Sigmoid colon (tissue), 7 donors: ENCODE results near the gene VPS18. TPM values are rescaled to one million over a fixed set of nuclear protein-coding genes. Genes with fewer than 3 reads are reported as not detected.
A peak's percentile ranks its signal among the peaks of the same experiment; 100 is the strongest.

ENCODE experiments used
- DNase-seq: peaks from one replicate; pipeline ENCODE4 v3.0.0-alpha.2; 2019
- H3K27ac ChIP-seq, 4 donors: fragments of 200-600 bp; sonication (generic); one replicate each; pipeline ENCODE4 v1.5.1; 2016 to 2019; ENCODE audit warnings: mild to moderate bottlenecking in 1 of 4
- H3K27me3 ChIP-seq, 3 donors: fragments of 200-600 bp; sonication (generic); one replicate each; pipeline ENCODE4 v1.5.1; 2019; ENCODE audit warnings: mild to moderate bottlenecking in 1 of 3
- H3K36me3 ChIP-seq, 4 donors: fragments of 200-600 bp; sonication (generic); one replicate each; pipeline ENCODE4 v1.5.1; 2016 to 2019
- H3K4me1 ChIP-seq, 4 donors: fragments of 200-600 bp; sonication (generic); one replicate each; pipeline ENCODE4 v1.5.1; 2017 to 2019
- H3K4me3 ChIP-seq, 4 donors: fragments of 200-600 bp; sonication (generic); one replicate each; pipeline ENCODE4 v1.5.1; 2017 to 2019; ENCODE audit warnings: mild to moderate bottlenecking in 2 of 4, moderate library complexity in 1 of 4
- H3K9me3 ChIP-seq, 4 donors: fragments of 200-600 bp in 3 of 4; sonication (generic) in 3 of 4; one replicate each; pipeline versions ENCODE4 v1.5.1 to v1.6.1; 2013 to 2019
- CTCF ChIP-seq, 4 experiments: fragments of 450-650 bp in 3 of 4; fragments of 200-600 bp in 1 of 4; IDR thresholded peaks; one replicate each; pipeline ENCODE4 v1.5.1; 2016 to 2019; ENCODE audit warnings: antibody characterized with exemption in 4 of 4, mild to moderate bottlenecking in 3 of 4, moderate library complexity in 2 of 4
- EP300 ChIP-seq, 4 donors: sonication (generic); formaldehyde crosslinking; IDR thresholded peaks; one replicate each; pipeline ENCODE4 v1.6.1; 2017; ENCODE audit warnings: antibody characterized with exemption in 4 of 4
- POLR2A ChIP-seq, 2 donors: fragments of 450-650 bp; IDR thresholded peaks; one replicate each; pipeline ENCODE4 v1.6.1; 2016; ENCODE audit warnings: antibody characterized with exemption in 2 of 2, mild to moderate bottlenecking in 2 of 2, moderate library complexity in 2 of 2
- POLR2AphosphoS5 ChIP-seq, 4 donors: sonication (generic); formaldehyde crosslinking; IDR thresholded peaks; one replicate each; pipeline ENCODE4 v1.6.1; 2017; ENCODE audit warnings: antibody characterized with exemption in 4 of 4
- WGBS, 2 donors: extraction: QIAGEN DNeasy Blood & Tissue Kit; methylation state at CpG; one replicate each; pipeline ENCODE4 v1.1.7; 2013; 5-methylcytosine and 5-hydroxymethylcytosine counted together
- intact Hi-C: fragments of 100-400 bp; cut with DNase I; formaldehyde crosslinking; loops from one replicate; pipeline ENCODE4 v1.15.1; 2023
- polyA plus RNA-seq, 3 donors: library from polyadenylated mRNA; stranded (reverse); fragments of 200-250 nt; gene quantifications; one replicate each; pipeline ENCODE4 v1.2.3, GENCODE V29; 2013
- total RNA-seq, 4 donors: library from RNA; depleted of rRNA; stranded (reverse); fragments of >200 nt; gene quantifications; one replicate each; pipeline ENCODE4 v1.1.0, GENCODE V29; 2016
- donor health status: healthy with polysubstance abuse.
- donor health status: Bipolar disorder and iron deficiency.
- donor health status: healthy.

The VPS18 gene
- total and polyA plus RNA-seq, 7 donors: 4.8 to 19.6 (median 17.4) TPM

- WGBS, 2 donors: 15 to 48% methylated on average over 8 of the region's 8 CpGs
- H3K27me3 ChIP-seq: peaks cover 45 to 69% (median 63%) of the 10 kb centered on the region in 3 donors
These were observed 37.9 kb downstream of the VPS18 start for GRCh38 chr15:40932156-40932555.

DNA sequence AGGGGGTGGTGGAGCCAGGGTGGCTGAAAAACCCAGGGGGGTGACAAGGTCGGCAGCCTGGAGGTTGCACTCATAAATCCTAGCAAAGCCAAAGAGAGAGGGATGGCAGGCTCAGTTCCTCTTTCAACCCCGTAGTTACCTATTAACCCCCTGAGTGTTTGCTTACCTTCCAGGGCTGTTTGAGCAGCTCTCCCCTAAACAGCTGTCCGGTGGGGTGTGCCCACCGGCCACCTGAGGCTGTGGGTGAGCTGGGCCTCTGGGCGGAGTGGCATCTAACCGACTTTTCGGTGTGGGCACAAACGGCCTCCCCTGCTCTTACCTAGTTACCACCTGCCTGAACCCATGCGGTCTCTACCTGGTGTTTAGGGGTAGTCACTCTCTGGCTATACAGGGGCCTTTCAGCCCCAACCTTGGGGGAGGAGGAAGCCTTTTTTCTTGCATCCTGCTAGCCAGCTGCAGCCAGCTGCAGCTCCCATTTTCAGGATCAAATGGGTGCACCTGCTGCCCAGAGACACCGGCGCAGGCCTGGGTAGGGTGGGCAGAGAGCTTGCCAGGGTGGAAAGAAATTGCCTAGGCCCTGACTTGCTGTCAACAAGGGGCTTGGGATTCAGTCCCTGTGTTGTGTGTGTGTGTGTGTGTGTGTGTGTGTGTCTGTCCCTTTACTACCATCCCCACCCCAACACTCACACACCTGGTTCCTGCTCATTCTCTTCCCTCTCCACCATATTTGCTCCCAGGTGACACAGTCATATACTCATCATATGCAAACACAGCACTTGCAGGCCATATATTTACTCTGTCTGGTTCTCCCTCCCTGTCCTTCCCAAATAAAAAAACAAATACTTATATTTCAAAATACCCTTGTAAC lies 38.6 kb downstream of the VPS18 start:
- TF ChIP-seq POLR2AphosphoS5 (IDR thresholded peaks at IDR 0.05) (no peak), POLR2A (IDR thresholded peaks at IDR 0.05) (no peak), EP300 (IDR thresholded peaks at IDR 0.05) (no peak), CTCF (IDR thresholded peaks at IDR 0.05) (no peak)

More at GRCh38 chr15:40932156-40932555, 37.9 kb downstream of the VPS18 start:
- Histone ChIP-seq H3K4me3 (peak overlapping the region in 1 of 4 donors; percentile 1), H3K27ac (no peak overlapping the region), H3K4me1 (peaks cover 0 to 42% (median 40%) of the 10 kb centered on the region in 4 donors), H3K9me3 (no peaks in the 10 kb centered on the region), H3K36me3 (no peaks in the 10 kb centered on the region)
- DNase-seq: no peak
- intact Hi-C loops: no loop called here
- TF ChIP-seq EP300 (IDR thresholded peaks at IDR 0.05) (no peak), POLR2AphosphoS5 (IDR thresholded peaks at IDR 0.05) (no peak), POLR2A (IDR thresholded peaks at IDR 0.05) (no peak), CTCF (IDR thresholded peaks at IDR 0.05) (no peak)

DNA sequence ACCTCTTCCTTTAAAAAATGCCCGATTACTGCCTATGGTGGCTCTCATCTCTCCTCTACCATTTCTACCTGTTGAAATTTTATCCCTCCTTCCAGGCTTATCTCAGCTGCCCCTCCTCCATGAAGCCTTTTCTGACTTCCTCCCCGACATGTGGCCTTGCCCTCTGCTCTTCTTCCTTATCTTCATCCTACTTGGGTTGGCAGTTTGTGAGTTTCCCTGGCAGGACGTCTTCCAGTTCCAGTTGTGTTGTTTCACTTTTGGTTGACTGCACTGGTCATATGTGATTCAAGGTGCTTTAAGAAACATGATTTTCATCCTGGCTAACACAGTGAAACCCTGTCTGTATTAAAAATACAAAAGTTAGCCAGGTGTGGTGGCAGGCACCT lies 39.3 kb downstream of the VPS18 start:
- H3K27ac ChIP-seq: no peak overlapping the region

More for the DNA sequence above, 38.6 kb downstream of the VPS18 start:
- H3K4me1 ChIP-seq: peaks cover 0 to 35% (median 33%) of the 10 kb centered on the region in 4 donors
- DNase-seq: no peak
- no peak overlapping the region for H3K27ac ChIP-seq
- no peaks in the 10 kb centered on the region for H3K36me3 ChIP-seq
- WGBS, 2 donors: 12 to 50% methylated on average over 11 of the region's 11 CpGs
- H3K27me3 ChIP-seq: peaks cover 38 to 61% (median 56%) of the 10 kb centered on the region in 3 donors
- intact Hi-C loops: no loop called here
- H3K4me3 ChIP-seq: no peak overlapping the region
- H3K9me3 ChIP-seq: no peaks in the 10 kb centered on the region

GRCh38 chr15:40934457-40934856 lies 40.2 kb downstream of the VPS18 start:
- DNase-seq: no peak
- Histone ChIP-seq H3K4me3 (no peak overlapping the region), H3K36me3 (no peaks in the 10 kb centered on the region), H3K4me1 (peaks cover 0 to 19% (median 18%) of the 10 kb centered on the region in 4 donors), H3K27ac (no peak overlapping the region), H3K27me3 (peaks cover 24 to 46% (median 40%) of the 10 kb centered on the region in 3 donors), H3K9me3 (no peaks in the 10 kb centered on the region)
- 55 to 80% methylated on average over 6 of the region's 6 CpGs for WGBS, 2 donors
- TF ChIP-seq CTCF (IDR thresholded peaks at IDR 0.05): no peak
- no peak for TF ChIP-seq POLR2A (IDR thresholded peaks at IDR 0.05)
- TF ChIP-seq POLR2AphosphoS5 (IDR thresholded peaks at IDR 0.05): no peak
- intact Hi-C loops: no loop called here

More for the DNA sequence above, 39.3 kb downstream of the VPS18 start:
- TF ChIP-seq CTCF (IDR thresholded peaks at IDR 0.05) (no peak), EP300 (IDR thresholded peaks at IDR 0.05) (no peak), POLR2AphosphoS5 (IDR thresholded peaks at IDR 0.05) (no peak), POLR2A (IDR thresholded peaks at IDR 0.05) (no peak)
- intact Hi-C loops: no loop called here
- no peaks in the 10 kb centered on the region for H3K9me3 ChIP-seq
- DNase-seq: no peak
- WGBS, 2 donors: 17 to 57% methylated on average over 3 of the region's 3 CpGs
- no peaks in the 10 kb centered on the region for H3K36me3 ChIP-seq
- peaks cover 32 to 55% (median 50%) of the 10 kb centered on the region in 3 donors for H3K27me3 ChIP-seq
- no peak overlapping the region for H3K4me3 ChIP-seq
- peaks cover 0 to 29% (median 27%) of the 10 kb centered on the region in 4 donors for H3K4me1 ChIP-seq
